SH-SY5Y (cell line): ENCODE data around the gene PFDN2.

ENCODE experiments used
- GATA2 ChIP-seq: IDR thresholded peaks from 2 replicates; pipeline ENCODE4 v1.6.1; 2011; ENCODE audit warnings: mild to moderate bottlenecking, low read depth, low read length
- GATA3 ChIP-seq: IDR thresholded peaks from 2 replicates; pipeline ENCODE4 v1.6.1; 2011; ENCODE audit warnings: low read depth, mild to moderate bottlenecking, low read length, moderate library complexity

DNA sequence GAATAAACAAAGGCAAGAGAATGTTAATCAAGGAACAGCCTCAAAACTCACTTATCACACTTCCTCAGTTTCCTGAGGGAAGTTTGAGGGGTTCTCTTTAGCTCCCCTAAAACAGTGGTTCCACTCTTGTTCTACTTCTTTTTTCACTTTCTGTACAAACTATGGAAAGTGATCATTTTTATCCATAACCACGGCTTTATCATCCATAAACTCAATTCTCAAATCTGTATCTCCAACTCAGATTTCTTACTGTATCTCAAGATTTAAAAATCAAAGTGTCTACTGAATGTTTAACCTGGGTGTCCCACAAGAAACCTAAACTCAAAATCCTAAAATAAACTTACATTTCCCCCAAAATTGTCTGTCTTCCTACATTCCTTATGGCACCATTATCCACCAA is 3.9 kb downstream of the PFDN2 start:
- TF ChIP-seq GATA3 (no peak), GATA2 (no peak)
